ENCODE results near the gene DNAJC25.

DNA sequence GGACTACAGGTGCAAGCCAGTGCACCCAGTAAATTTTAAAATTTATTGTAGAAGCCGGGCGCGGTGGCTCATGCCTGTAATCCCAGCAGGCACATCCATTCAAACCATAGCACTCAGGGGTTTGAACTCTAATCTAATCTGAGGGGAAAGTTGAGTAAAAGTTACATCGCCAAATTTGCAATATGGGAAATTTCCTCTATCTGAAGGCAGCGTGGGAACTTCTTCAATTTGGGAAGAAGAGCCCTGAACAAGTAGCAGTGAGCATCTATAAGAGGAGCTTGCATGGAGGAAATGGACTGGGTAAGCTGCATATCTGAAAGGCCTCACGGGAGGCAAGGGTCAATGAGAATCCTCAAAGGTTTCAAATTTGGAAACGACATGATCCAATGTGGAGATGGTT, 2.7 kb upstream of the DNAJC25 start:
- TF ChIP-seq, protein P1, sequence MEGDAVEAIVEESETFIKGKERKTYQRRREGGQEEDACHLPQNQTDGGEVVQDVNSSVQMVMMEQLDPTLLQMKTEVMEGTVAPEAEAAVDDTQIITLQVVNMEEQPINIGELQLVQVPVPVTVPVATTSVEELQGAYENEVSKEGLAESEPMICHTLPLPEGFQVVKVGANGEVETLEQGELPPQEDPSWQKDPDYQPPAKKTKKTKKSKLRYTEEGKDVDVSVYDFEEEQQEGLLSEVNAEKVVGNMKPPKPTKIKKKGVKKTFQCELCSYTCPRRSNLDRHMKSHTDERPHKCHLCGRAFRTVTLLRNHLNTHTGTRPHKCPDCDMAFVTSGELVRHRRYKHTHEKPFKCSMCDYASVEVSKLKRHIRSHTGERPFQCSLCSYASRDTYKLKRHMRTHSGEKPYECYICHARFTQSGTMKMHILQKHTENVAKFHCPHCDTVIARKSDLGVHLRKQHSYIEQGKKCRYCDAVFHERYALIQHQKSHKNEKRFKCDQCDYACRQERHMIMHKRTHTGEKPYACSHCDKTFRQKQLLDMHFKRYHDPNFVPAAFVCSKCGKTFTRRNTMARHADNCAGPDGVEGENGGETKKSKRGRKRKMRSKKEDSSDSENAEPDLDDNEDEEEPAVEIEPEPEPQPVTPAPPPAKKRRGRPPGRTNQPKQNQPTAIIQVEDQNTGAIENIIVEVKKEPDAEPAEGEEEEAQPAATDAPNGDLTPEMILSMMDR (tag by site-specific recombination; IDR thresholded peaks at IDR 0.05) = no peak
- TF ChIP-seq ZNF549 (tag by site-specific recombination; IDR thresholded peaks at IDR 0.05) (no peak), ZNF530 (tag by site-specific recombination; IDR thresholded peaks at IDR 0.05; ENCODE audit: low read depth) (no peak), ZBTB1 (tag by site-specific recombination; IDR thresholded peaks at IDR 0.05) (no peak), MYNN (tag by site-specific recombination; IDR thresholded peaks at IDR 0.05; ENCODE audit: borderline replicate concordance) (no peak), ZNF777 (tag by site-specific recombination; IDR thresholded peaks at IDR 0.05; ENCODE audit: borderline replicate concordance) (no peak), ZNF114 (tag by site-specific recombination; IDR thresholded peaks at IDR 0.05) (no peak), YY1 (tag by site-specific recombination; IDR thresholded peaks at IDR 0.05) (no peak)
- TF ChIP-seq, protein P2, sequence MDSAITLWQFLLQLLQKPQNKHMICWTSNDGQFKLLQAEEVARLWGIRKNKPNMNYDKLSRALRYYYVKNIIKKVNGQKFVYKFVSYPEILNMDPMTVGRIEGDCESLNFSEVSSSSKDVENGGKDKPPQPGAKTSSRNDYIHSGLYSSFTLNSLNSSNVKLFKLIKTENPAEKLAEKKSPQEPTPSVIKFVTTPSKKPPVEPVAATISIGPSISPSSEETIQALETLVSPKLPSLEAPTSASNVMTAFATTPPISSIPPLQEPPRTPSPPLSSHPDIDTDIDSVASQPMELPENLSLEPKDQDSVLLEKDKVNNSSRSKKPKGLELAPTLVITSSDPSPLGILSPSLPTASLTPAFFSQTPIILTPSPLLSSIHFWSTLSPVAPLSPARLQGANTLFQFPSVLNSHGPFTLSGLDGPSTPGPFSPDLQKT (IDR thresholded peaks at IDR 0.05; ENCODE audit: borderline replicate concordance, low read depth, low read length) = no peak
- TF ChIP-seq, protein P3, sequence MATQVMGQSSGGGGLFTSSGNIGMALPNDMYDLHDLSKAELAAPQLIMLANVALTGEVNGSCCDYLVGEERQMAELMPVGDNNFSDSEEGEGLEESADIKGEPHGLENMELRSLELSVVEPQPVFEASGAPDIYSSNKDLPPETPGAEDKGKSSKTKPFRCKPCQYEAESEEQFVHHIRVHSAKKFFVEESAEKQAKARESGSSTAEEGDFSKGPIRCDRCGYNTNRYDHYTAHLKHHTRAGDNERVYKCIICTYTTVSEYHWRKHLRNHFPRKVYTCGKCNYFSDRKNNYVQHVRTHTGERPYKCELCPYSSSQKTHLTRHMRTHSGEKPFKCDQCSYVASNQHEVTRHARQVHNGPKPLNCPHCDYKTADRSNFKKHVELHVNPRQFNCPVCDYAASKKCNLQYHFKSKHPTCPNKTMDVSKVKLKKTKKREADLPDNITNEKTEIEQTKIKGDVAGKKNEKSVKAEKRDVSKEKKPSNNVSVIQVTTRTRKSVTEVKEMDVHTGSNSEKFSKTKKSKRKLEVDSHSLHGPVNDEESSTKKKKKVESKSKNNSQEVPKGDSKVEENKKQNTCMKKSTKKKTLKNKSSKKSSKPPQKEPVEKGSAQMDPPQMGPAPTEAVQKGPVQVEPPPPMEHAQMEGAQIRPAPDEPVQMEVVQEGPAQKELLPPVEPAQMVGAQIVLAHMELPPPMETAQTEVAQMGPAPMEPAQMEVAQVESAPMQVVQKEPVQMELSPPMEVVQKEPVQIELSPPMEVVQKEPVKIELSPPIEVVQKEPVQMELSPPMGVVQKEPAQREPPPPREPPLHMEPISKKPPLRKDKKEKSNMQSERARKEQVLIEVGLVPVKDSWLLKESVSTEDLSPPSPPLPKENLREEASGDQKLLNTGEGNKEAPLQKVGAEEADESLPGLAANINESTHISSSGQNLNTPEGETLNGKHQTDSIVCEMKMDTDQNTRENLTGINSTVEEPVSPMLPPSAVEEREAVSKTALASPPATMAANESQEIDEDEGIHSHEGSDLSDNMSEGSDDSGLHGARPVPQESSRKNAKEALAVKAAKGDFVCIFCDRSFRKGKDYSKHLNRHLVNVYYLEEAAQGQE (tag by site-specific recombination; IDR thresholded peaks at IDR 0.05) = no peak
- TF ChIP-seq, protein P4, sequence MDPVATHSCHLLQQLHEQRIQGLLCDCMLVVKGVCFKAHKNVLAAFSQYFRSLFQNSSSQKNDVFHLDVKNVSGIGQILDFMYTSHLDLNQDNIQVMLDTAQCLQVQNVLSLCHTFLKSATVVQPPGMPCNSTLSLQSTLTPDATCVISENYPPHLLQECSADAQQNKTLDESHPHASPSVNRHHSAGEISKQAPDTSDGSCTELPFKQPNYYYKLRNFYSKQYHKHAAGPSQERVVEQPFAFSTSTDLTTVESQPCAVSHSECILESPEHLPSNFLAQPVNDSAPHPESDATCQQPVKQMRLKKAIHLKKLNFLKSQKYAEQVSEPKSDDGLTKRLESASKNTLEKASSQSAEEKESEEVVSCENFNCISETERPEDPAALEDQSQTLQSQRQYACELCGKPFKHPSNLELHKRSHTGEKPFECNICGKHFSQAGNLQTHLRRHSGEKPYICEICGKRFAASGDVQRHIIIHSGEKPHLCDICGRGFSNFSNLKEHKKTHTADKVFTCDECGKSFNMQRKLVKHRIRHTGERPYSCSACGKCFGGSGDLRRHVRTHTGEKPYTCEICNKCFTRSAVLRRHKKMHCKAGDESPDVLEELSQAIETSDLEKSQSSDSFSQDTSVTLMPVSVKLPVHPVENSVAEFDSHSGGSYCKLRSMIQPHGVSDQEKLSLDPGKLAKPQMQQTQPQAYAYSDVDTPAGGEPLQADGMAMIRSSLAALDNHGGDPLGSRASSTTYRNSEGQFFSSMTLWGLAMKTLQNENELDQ (tag by site-specific recombination; IDR thresholded peaks at IDR 0.05; ENCODE audit: low read depth) = no peak
- TF ChIP-seq, protein P5, sequence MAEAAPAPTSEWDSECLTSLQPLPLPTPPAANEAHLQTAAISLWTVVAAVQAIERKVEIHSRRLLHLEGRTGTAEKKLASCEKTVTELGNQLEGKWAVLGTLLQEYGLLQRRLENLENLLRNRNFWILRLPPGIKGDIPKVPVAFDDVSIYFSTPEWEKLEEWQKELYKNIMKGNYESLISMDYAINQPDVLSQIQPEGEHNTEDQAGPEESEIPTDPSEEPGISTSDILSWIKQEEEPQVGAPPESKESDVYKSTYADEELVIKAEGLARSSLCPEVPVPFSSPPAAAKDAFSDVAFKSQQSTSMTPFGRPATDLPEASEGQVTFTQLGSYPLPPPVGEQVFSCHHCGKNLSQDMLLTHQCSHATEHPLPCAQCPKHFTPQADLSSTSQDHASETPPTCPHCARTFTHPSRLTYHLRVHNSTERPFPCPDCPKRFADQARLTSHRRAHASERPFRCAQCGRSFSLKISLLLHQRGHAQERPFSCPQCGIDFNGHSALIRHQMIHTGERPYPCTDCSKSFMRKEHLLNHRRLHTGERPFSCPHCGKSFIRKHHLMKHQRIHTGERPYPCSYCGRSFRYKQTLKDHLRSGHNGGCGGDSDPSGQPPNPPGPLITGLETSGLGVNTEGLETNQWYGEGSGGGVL (tag by site-specific recombination; IDR thresholded peaks at IDR 0.05) = no peak

All from HEK293 (cell line).